Ishikawa (cell line): ENCODE results near the gene RHOC.

Experiments used
- CREB1 ChIP-seq: IDR thresholded peaks from 2 replicates; pipeline ENCODE4 v1.6.1; 2012; ENCODE audit warnings: low read depth
- EP300 ChIP-seq: IDR thresholded peaks from 2 replicates; pipeline ENCODE4 v1.6.1; 2012; ENCODE audit warnings: borderline replicate concordance
- FOXM1 ChIP-seq: IDR thresholded peaks from 2 replicates; pipeline ENCODE4 v1.6.1; 2012; ENCODE audit warnings: low read depth, borderline replicate concordance
- MAX ChIP-seq: IDR thresholded peaks from 2 replicates; pipeline ENCODE4 v1.6.1; 2012
- REST ChIP-seq: IDR thresholded peaks from 2 replicates; pipeline ENCODE4 v1.6.1; 2012; ENCODE audit warnings: low read depth, mild to moderate bottlenecking
- TAF1 ChIP-seq: IDR thresholded peaks from 2 replicates; pipeline ENCODE4 v1.6.1; 2012; ENCODE audit warnings: low read depth, mild to moderate bottlenecking
- TCF12 ChIP-seq: IDR thresholded peaks from 2 replicates; pipeline ENCODE4 v1.6.1; 2012; ENCODE audit warnings: low read depth
- YY1 ChIP-seq: IDR thresholded peaks from 2 replicates; pipeline ENCODE4 v1.6.1; 2012; ENCODE audit warnings: low read depth

DNA sequence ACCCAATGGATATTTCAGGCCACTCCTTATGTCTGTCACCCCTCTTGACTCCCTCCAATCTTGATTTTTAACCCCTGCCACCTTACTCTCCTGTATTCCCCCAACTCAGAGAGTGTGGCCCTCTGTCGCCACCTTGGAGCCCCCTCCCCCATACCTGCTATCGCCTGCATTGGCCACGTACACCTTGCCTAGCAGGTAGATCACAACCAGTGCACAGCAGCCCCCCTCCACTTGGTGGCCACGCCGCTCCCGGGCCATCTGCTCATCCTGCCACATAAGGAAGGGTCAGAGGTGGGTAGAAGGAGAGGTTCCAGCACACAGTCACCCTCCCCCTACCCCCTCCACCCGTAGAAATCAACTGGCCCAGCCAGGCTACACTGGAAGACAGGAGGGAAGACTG is 5.3 kb upstream of the RHOC start:
- TF ChIP-seq TAF1 (no peak), EP300 (no peak), REST (no peak), TCF12 (no peak), CREB1 (no peak), YY1 (no peak), FOXM1 (no peak), MAX (no peak)
